GM10847 (cell line): ENCODE data around the gene EVPLL.

ENCODE experiments used
- POLR2A ChIP-seq: IDR thresholded peaks from 2 replicates; pipeline ENCODE4 v1.6.1; 2011; ENCODE audit not compliant: insufficient read length; ENCODE audit errors: extremely low read depth

The EVPLL gene

DNA sequence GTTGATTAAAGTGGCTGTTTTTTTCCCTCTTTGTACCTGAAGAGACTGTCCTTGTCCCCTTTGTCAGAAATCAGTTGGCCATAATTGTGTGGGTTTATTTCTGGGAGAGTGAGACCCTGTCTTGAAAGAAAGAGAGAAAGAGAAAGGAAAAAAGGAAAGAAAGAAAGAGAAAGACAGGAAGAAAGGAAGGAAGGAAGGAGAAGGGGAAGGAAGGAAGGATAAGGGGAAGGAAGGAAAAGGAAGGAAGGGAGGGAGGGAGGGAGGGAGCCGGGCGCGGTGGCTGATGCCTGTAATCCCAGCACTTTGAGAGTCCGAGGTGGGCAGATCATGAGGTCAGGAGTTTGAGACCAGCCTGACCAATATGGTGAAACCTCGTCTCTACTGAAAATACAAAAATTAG is 6.8 kb upstream of the EVPLL start:
- no peak for TF ChIP-seq POLR2A

DNA sequence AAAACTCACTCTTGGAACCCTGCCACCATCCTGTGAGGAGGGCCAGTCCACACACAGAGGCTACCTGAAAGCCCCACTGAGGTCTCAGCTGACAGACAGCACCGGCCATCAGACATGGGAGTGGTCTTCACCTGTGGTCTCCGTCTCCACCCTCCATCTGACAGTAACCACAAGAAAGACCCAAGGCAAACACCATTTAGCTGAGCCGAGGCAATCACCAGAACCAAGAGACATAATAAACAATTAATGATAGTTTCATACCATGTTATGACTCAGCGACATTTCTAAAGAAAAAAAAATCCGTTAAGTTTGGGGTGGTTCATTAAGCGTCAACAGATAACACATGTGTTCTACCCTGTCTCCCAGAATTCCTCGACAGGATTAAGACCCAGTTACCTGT is 6.1 kb upstream of the EVPLL start:
- TF ChIP-seq POLR2A: no peak

DNA sequence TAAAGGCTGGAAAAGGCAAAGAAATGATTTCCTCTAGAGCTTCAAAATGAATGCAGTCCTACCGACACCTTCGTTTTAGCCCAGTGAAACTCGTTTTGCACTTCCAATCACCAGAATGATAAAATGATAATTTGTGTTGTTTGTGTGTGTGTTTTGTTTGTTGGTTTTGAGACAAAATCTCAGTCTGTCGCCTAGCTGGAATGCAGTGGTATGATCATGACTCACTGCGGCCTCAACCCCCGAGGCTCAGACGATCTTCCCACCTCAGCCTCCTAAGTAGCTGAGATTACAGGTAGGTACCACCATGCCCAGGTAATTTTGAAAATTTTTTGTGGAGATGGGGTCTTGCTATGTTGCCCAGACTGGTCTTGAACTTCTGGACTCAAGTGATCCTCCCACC is 3.4 kb upstream of the EVPLL start:
- TF ChIP-seq POLR2A: no peak

DNA sequence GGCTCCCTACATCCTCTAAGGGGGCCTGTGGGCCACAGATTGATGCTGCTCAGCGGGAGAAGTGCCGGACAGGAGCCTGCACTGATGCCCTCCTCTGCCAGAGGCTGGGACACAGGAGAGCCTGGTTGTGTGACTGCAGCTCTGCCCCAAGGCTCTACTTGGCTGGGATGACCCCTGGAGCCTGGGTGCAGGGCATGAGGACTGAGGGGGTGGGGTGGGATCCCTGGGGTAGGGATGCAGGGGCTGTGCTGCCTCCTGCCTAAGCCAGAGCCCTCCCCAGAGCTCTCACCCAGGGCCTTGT is 577 bp downstream of the EVPLL start:
- no peak for TF ChIP-seq POLR2A

DNA sequence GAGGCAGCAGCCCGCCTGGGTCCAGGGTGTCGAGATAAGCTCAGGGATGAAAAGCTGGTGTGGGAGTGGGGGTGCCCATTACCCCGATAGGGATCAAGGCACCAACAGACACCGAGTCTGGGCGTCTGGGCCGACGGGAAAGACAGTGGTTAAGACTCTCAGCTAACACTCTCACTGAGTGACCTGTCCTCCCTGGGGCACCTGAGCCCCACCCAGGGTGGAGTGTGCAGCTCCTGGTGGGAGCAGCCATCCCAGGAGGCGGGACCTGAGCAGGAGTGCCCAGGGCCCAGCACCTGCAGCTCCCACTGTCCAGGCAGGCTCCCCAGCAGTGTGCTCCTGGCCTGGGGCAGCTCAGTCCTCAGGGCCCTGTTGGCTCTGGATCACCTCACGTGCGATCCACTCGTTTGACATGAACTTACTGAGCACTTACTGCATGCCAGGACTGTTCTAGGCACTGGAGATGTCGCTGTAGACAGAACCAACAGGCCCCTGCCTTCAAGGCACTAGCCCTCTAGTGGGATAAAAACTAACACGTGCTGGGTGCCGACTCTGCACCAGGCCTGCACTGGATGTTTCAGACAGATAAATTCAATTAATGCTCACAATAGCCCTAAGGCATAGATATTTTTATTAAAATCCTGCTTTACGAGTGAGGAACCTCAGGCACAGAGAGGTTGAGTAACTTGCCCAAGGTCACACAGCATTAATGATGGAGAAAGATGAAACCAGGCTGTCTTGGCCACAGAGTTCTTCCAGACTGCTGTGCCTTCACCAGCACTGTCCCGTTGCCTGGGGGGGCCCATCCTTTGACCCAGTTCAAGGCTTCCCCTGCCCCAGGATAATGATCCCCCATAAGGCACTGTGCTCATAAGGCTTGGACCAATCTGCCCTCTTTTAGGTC is 1.9 kb downstream of the EVPLL start:
- no peak for TF ChIP-seq POLR2A

DNA sequence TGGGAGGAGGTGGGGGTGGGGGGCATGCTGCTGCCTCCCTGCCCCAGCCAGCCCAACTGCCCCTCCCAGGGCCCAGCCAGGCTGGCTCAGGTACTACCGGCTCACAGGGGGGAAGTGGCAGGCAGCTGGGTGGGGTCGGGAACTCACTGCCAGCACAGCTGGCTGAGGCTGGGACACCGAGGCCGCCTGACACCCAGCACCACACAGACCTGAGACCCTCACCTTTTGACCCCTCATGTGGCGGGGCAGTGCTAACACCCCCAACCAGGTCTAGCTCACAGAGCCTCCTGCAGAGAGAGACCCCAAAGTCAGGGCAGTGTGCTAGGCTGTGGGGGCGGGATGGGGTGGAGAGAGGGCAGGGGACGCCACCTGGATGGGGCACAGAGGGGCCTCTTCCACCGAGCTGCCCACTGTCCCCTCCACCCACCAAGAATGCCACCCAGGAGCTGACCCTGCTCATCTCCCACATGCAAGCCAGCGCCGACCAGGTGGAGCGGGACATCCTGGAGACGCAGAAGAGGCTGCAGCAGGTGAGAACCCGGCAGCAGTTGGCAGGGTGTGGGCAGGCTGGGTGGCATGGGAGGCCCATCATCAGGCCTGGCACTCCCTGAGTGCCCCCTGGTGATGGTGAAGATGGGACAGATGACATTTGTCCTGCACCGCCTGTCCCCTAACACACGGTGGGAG is 3.0 kb downstream of the EVPLL start:
- no peak for TF ChIP-seq POLR2A

DNA sequence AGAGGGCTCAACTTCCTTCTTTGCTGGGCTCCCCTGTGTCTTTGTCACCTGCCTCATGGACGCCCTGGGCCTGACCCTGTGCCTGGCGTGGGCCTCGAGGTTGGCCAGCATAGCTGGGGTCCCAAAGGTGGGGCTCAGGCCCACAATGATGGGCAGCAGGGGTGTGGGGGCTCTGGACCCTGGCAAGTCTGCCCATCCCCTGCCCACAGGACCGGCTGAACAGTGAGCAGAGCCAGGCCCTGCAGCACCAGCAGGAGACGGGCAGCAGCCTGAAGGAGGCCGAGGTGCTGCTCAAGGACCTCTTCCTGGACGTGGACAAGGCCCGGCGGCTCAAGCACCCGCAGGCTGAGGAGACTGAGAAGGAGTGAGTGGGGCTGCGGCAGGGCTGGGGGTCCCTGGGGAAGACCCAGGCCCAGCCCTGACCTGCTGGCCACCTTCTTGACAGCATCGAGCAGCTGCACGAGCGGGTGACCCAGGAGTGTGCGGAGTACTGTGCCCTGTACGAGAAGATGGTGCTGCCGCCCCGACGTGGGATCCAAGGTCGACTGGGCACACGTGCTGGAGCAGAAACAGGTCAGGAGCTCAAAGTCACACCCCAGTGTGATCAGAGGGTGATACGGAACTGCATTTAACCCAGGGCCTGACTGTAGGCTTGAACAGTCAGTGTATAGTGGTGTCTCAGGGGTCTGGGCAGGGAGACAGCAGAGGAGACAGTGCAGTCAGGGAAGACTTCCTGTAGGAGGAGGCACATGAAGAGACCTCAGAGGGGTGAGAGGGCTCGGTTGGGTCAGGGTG is 3.8 kb downstream of the EVPLL start:
- TF ChIP-seq POLR2A: no peak

DNA sequence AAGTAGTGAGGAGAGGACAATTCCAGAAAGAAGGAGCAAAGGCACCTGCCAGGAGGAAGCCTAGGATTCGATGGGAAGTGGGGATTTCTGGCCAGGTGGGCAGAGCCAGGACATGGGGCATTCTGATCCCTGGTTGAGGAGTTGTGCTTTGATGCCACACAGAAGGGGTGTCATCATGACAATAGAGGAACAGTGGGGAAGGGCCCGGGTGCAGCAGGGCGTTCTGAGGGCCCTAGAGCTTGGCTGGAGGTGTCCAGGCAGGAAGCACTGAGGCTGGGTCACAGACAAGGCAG is 4.3 kb downstream of the EVPLL start:
- TF ChIP-seq POLR2A: no peak

DNA sequence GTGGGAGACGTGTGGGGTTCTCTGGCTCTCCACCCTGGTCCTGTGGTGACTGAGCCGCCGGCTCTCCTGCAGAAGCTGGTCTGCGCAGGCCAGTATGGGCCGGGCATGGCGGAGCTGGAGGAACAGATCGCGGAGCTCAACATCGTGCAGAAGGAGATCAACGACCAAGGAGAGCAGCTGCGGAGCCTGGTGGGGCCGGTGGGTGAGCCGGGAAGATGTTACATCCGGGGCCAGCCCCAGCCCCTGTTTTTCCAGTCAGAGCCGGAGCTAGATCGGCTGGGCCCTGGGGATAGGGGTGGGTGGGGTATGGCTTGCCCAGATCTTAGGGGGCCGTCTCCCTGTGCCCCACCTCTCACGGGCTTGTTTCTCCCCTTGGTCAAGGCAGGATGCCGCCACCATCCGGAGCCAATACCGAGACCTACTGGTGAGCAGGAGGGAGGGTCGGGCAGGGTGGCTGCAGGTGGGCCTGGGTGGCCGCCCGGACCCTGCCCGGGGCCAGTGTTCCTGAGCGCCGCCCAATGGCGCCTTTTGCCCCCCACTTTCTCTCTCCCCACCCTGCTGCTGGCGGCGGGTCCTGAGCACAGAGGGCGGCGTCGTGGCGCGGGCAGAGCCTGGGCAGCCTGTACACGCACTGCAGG is 5.0 kb downstream of the EVPLL start:
- TF ChIP-seq POLR2A: no peak
